Spleen (tissue), 7 donors: ENCODE measurements around the gene PRSS1.

Source experiments
- CTCF ChIP-seq, 11 experiments: fragments of 200-600 bp in 7 of 11; fragments of 450-650 bp in 4 of 11; sonication (generic) in 4 of 11; IDR thresholded peaks in 8 of 11; conservative IDR thresholded peaks in 3 of 11; 1 replicate in 7 of 11; 2 replicates in 4 of 11; pipeline versions ENCODE4 v1.4.0 to v1.8.0; 2016 to 2021; ENCODE audit warnings: antibody characterized with exemption in 11 of 11, inconsistent platforms in 4 of 11, mild to moderate bottlenecking in 1 of 11
- POLR2A ChIP-seq, 3 donors: fragments of 450-650 bp; IDR thresholded peaks; one replicate each; pipeline ENCODE4 v1.5.1; 2017; ENCODE audit warnings: antibody characterized with exemption in 3 of 3, mild to moderate bottlenecking in 1 of 3
- POLR2AphosphoS5 ChIP-seq, 3 donors: sonication (generic); formaldehyde crosslinking; IDR thresholded peaks; one replicate each; pipeline ENCODE4 v1.5.1; 2017; ENCODE audit warnings: antibody characterized with exemption in 3 of 3
- donor health status: DM: no; HTN: no; CAD: no; lungs with moderate emphysema.
- donor health status: DM: no; HTN: no; CAD: no.
- donor health status: DM: no; HTN: no; CAD: no.

DNA sequence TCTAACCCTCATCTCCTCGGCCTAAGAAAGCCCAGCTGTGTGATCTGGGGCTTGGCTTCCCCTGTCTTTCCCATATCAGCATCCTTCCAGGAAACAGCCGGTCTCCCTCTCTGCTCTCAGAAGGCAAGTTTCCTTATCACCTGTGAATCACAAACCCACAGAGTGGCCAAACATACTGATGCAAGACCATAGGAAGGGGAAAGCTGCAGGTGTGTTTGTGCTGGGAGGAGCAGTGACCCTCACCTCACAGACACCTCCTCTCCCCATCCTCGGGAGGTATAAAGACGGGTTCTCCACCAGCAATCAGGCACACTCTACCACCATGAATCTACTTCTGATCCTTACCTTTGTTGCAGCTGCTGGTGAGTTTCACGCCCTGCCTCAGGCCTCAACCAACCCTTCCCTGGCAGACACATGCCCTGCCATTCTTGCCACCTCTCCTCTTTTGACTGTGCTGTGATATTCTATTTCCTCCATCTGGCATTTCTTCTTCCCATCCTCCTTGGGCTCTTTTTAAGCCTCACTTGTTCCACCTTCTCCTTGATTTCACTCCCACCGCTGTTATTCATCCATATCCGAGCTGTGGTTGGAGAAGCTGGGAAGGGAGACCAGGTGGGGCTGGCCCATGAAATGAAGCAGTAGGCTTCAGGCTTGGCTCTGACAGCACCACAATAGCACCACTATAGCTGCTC is 21.5 kb downstream of the PRSS1 start, which contains the start of gene PRSS2:
- TF ChIP-seq CTCF (IDR thresholded peaks at IDR 0.05 in 8 of 11, conservative IDR thresholded peaks at IDR 0.05 in 3 of 11) = no peak
- no peak for TF ChIP-seq POLR2AphosphoS5 (IDR thresholded peaks at IDR 0.05)
- no peak for TF ChIP-seq POLR2A (IDR thresholded peaks at IDR 0.05)
